H1 (cell line): ENCODE results near the gene TMEM151A. TPM values are rescaled to one million over a fixed set of nuclear protein-coding genes. Genes with fewer than 3 reads are reported as not detected.

Experiments
- CTCF ChIA-PET: fragments of 300-600 bp; sonication (Branson Sonifier 250); formaldehyde crosslinking; loops from one replicate; lab custom pipeline; 2021; ENCODE audit not compliant: partially characterized antibody; lab: Charles Lee
- POLR2A ChIA-PET: fragments of 300-600 bp; sonication (Branson Sonifier 250); formaldehyde crosslinking; loops from one replicate; lab custom pipeline; 2021; ENCODE audit warnings: inconsistent platforms; ENCODE audit not compliant: partially characterized antibody; lab: Charles Lee
- DNase-seq, 2 experiments: peaks; one replicate each; pipeline versions ENCODE4 v3.0.0 to v3.0.0-alpha.2; 2010 to 2022; ENCODE audit warnings: low spot score in 2 of 2, low read depth in 1 of 2, mixed read lengths in 1 of 2
- FAIRE-seq: peaks from 2 replicates; lab custom pipeline; 2011; peaks lifted over from hg19 to GRCh38; lab: Jason Lieb, UNC
- H2AFZ ChIP-seq: 2 replicates; pipeline ENCODE4 v1.8.1; 2012; ENCODE audit warnings: low read length, inconsistent platforms
- H2AK5ac ChIP-seq: 2 replicates; pipeline ENCODE4 v1.6.1; 2013; ENCODE audit warnings: low read depth, low read length
- H2BK120ac ChIP-seq: replicated peaks from 2 replicates; pipeline ENCODE3; 2013; ENCODE audit warnings: low read depth, low read length, inconsistent platforms
- H2BK12ac ChIP-seq: 2 replicates; pipeline ENCODE4 v1.6.1; 2013; ENCODE audit warnings: low read depth, low read length
- H2BK15ac ChIP-seq: 2 replicates; pipeline ENCODE4 v1.6.1; 2013; ENCODE audit warnings: low read length
- H2BK20ac ChIP-seq: 2 replicates; pipeline ENCODE4 v1.6.1; 2013; ENCODE audit warnings: low read length
- H2BK5ac ChIP-seq: 2 replicates; pipeline ENCODE4 v1.6.1; 2013; ENCODE audit warnings: low read depth, low read length
- H3K14ac ChIP-seq: 2 replicates; pipeline ENCODE4 v1.6.1; 2013; ENCODE audit warnings: inconsistent platforms; ENCODE audit not compliant: insufficient read length
- H3K18ac ChIP-seq: 2 replicates; pipeline ENCODE4 v1.6.1; 2013; ENCODE audit warnings: low read length; ENCODE audit errors: extremely low read depth
- H3K23ac ChIP-seq: 2 replicates; pipeline ENCODE4 v1.6.1; 2013; ENCODE audit warnings: inconsistent platforms; ENCODE audit not compliant: insufficient read length
- H3K23me2 ChIP-seq: 2 replicates; pipeline ENCODE4 v1.6.1; 2013; ENCODE audit warnings: low read depth, low read length
- H3K27ac ChIP-seq: 2 replicates; pipeline ENCODE4 v1.6.1; 2011; ENCODE audit warnings: low read depth, low read length, inconsistent platforms
- H3K27me3 ChIP-seq, 4 experiments: replicated peaks in 1 of 4; 1 replicate in 1 of 4; 2 replicates in 3 of 4; pipeline versions ENCODE4 v1.6.1 to v1.8.1; 2011 to 2013; ENCODE audit warnings: low read length in 3 of 4, mild to moderate bottlenecking in 3 of 4, inconsistent platforms in 2 of 4, mixed read lengths in 2 of 4, moderate library complexity in 1 of 4; ENCODE audit not compliant: control insufficient read depth in 3 of 4, insufficient read depth in 3 of 4; ENCODE audit errors: extremely low read depth in 1 of 4
- H3K36me3 ChIP-seq, 4 experiments: 2 replicates each; pipeline versions ENCODE4 v1.6.1 to v1.8.1; 2011 to 2013; ENCODE audit warnings: mild to moderate bottlenecking in 4 of 4, low read length in 3 of 4, moderate library complexity in 2 of 4, control low read depth in 1 of 4, inconsistent platforms in 1 of 4; ENCODE audit not compliant: insufficient read depth in 4 of 4, control insufficient read depth in 2 of 4
- H3K4ac ChIP-seq: replicated peaks from 2 replicates; pipeline ENCODE3; 2013; ENCODE audit warnings: low read length, low read depth, mixed read lengths, inconsistent platforms; ENCODE audit not compliant: insufficient read length
- H3K4me1 ChIP-seq, 4 experiments: replicated peaks in 1 of 4; 1 replicate in 1 of 4; 2 replicates in 3 of 4; pipeline versions ENCODE4 v1.6.1 to v1.8.1; 2011 to 2013; ENCODE audit warnings: low read length in 3 of 4, inconsistent platforms in 2 of 4, mixed read lengths in 1 of 4; ENCODE audit not compliant: insufficient read depth in 4 of 4, control insufficient read depth in 3 of 4
- H3K4me2 ChIP-seq, 2 experiments: 2 replicates each; pipeline versions ENCODE4 v1.6.1 to v1.8.1; 2011 to 2013; ENCODE audit warnings: low read depth in 2 of 2, low read length in 2 of 2, control low read depth in 1 of 2, inconsistent platforms in 1 of 2, mild to moderate bottlenecking in 1 of 2; ENCODE audit not compliant: insufficient read depth in 1 of 2
- H3K4me3 ChIP-seq, 4 experiments: fragments of 200-600, 300-600 bp in 1 of 4; sonication (generic), shearing (Covaris generic), sonication (Bioruptor Twin) in 1 of 4; 2 replicates each; pipeline versions ENCODE4 v1.5.1 to v1.8.1; 2011 to 2016; ENCODE audit warnings: low read length in 4 of 4, low read depth in 3 of 4, control low read depth in 2 of 4, inconsistent platforms in 2 of 4, mild to moderate bottlenecking in 2 of 4, mixed read lengths in 1 of 4, moderate library complexity in 1 of 4; ENCODE audit not compliant: insufficient read depth in 2 of 4; ENCODE audit errors: extremely low read depth in 1 of 4
- H3K56ac ChIP-seq: replicated peaks from 2 replicates; pipeline ENCODE3; 2013; ENCODE audit warnings: low read depth, mild to moderate bottlenecking, mixed read lengths, low read length, inconsistent platforms; ENCODE audit not compliant: insufficient read length
- H3K79me1 ChIP-seq: 2 replicates; pipeline ENCODE4 v1.6.1; 2013; ENCODE audit warnings: low read depth, low read length, control low read depth
- H3K79me2 ChIP-seq, 2 experiments: 2 replicates each; pipeline versions ENCODE4 v1.6.1 to v1.8.1; 2012 to 2013; ENCODE audit warnings: low read length in 2 of 2, mild to moderate bottlenecking in 2 of 2, inconsistent platforms in 1 of 2; ENCODE audit not compliant: insufficient read depth in 2 of 2, control insufficient read depth in 1 of 2
- H3K9ac ChIP-seq, 4 experiments: replicated peaks in 1 of 4; 1 replicate in 1 of 4; 2 replicates in 3 of 4; pipeline versions ENCODE4 v1.6.1 to v1.8.1; 2011 to 2013; ENCODE audit warnings: low read depth in 3 of 4, low read length in 3 of 4, control low read depth in 2 of 4, mild to moderate bottlenecking in 2 of 4, moderate library complexity in 2 of 4, inconsistent platforms in 1 of 4; ENCODE audit errors: extremely low read depth in 1 of 4
- H3K9me3 ChIP-seq, 2 experiments: 2 replicates each; pipeline versions ENCODE4 v1.6.1 to v1.8.1; 2012 to 2013; ENCODE audit warnings: mild to moderate bottlenecking in 2 of 2, moderate library complexity in 2 of 2, control low read depth in 1 of 2, inconsistent platforms in 1 of 2, low read depth in 1 of 2, low read length in 1 of 2, mixed read lengths in 1 of 2; ENCODE audit not compliant: insufficient read depth in 2 of 2
- H4K20me1 ChIP-seq, 2 experiments: replicated peaks in 1 of 2; 2 replicates each; pipeline versions ENCODE3 to v1.8.1; 2011 to 2013; ENCODE audit warnings: inconsistent platforms in 2 of 2, low read length in 2 of 2, mild to moderate bottlenecking in 1 of 2; ENCODE audit not compliant: insufficient read depth in 2 of 2, control insufficient read depth in 1 of 2
- H4K5ac ChIP-seq: 2 replicates; pipeline ENCODE4 v1.6.1; 2013; ENCODE audit warnings: low read length, low read depth, mixed read lengths, inconsistent platforms; ENCODE audit not compliant: insufficient read length
- H4K8ac ChIP-seq: 2 replicates; pipeline ENCODE4 v1.8.0; 2013; ENCODE audit warnings: mild to moderate bottlenecking, moderate library complexity, low read length, inconsistent platforms; ENCODE audit not compliant: insufficient read depth; ENCODE audit errors: extremely low read depth
- H4K91ac ChIP-seq: replicated peaks from 2 replicates; pipeline ENCODE3; 2013; ENCODE audit warnings: low read length, mixed read lengths, inconsistent platforms; ENCODE audit not compliant: insufficient read length
- BCL11A ChIP-seq, 2 experiments: IDR thresholded peaks; one replicate each; pipeline ENCODE4 v1.6.1; 2011; ENCODE audit warnings: low read depth in 2 of 2, low read length in 2 of 2, mild to moderate bottlenecking in 2 of 2
- CHD1 ChIP-seq: IDR thresholded peaks from 2 replicates; pipeline ENCODE4 v1.6.1; 2012; ENCODE audit warnings: low read depth, low read length, improper control_type of control experiment
- CTBP2 ChIP-seq: IDR thresholded peaks from 2 replicates; pipeline ENCODE4 v1.7.0; 2011; ENCODE audit warnings: borderline replicate concordance, mild to moderate bottlenecking, moderate library complexity, mixed read lengths, low read length; ENCODE audit not compliant: insufficient read depth, insufficient read length
- MAX ChIP-seq: IDR thresholded peaks from 2 replicates; pipeline ENCODE4 v1.6.1; 2012; ENCODE audit warnings: inconsistent platforms
- POLR2AphosphoS5 ChIP-seq: IDR thresholded peaks from 2 replicates; pipeline ENCODE4 v1.6.1; 2011; ENCODE audit warnings: low read depth, low read length
- RAD21 ChIP-seq, 2 experiments: IDR thresholded peaks in 1 of 2; conservative IDR thresholded peaks in 1 of 2; 2 replicates each; pipeline ENCODE4 v1.6.1; 2011; ENCODE audit warnings: low read depth in 2 of 2, low read length in 2 of 2, improper control_type of control experiment in 1 of 2, inconsistent platforms in 1 of 2, mild to moderate bottlenecking in 1 of 2, moderate library complexity in 1 of 2
- SAP30 ChIP-seq: fragments of 300-600 bp; sonication (generic); IDR thresholded peaks from 2 replicates; pipeline ENCODE4 v1.7.1; 2012; ENCODE audit warnings: low read length, moderate library complexity, mild to moderate bottlenecking, inconsistent platforms; ENCODE audit not compliant: insufficient read depth, insufficient replicate concordance
- SIN3A ChIP-seq, 2 experiments: IDR thresholded peaks in 1 of 2; conservative IDR thresholded peaks in 1 of 2; 2 replicates each; pipeline ENCODE4 v1.6.1; 2011 to 2012; ENCODE audit warnings: low read length in 2 of 2, improper control_type of control experiment in 1 of 2, low read depth in 1 of 2, mild to moderate bottlenecking in 1 of 2
- SIX5 ChIP-seq: IDR thresholded peaks from 2 replicates; pipeline ENCODE4 v1.6.1; 2011; ENCODE audit warnings: mild to moderate bottlenecking, low read depth, low read length
- SP2 ChIP-seq: IDR thresholded peaks from 2 replicates; pipeline ENCODE4 v1.6.1; 2012; ENCODE audit warnings: mild to moderate bottlenecking, low read length, inconsistent platforms
- TAF7 ChIP-seq: optimal IDR thresholded peaks from 2 replicates; pipeline ENCODE3; 2011; ENCODE audit warnings: low read depth, mild to moderate bottlenecking, inconsistent platforms, low read length, moderate library complexity, borderline replicate concordance
- ZNF274 ChIP-seq: IDR thresholded peaks from 2 replicates; pipeline ENCODE4 v1.7.0; 2012; ENCODE audit warnings: low read length, borderline replicate concordance; ENCODE audit errors: extremely low read depth
- WGBS, 2 experiments: shearing (Covaris generic) in 1 of 2; methylation state at CpG; one replicate each; pipeline versions ENCODE4 v1.1.6 to v1.1.7; 2013 to 2015; ENCODE audit warnings: low lambda C conversion rate in 2 of 2, mixed read lengths in 2 of 2, inconsistent platforms in 1 of 2, low coverage in 1 of 2, missing lambda C conversion rate in 1 of 2; ENCODE audit not compliant: insufficient replicate concordance in 2 of 2, insufficient coverage in 1 of 2, insufficient read length in 1 of 2; ENCODE audit errors: extremely low coverage in 1 of 2, missing lambda C conversion rate in 1 of 2; 5-methylcytosine and 5-hydroxymethylcytosine counted together
- polyA plus RNA-seq, 7 experiments: library from polyadenylated mRNA; depleted of rRNA in 3 of 7; stranded (reverse) in 5 of 7; unstranded in 2 of 7; fragments of >200 nt in 5 of 7; fragments of 200-250 nt in 2 of 7; gene quantifications; 1 replicate in 5 of 7; 2 replicates in 1 of 7; 4 replicates in 1 of 7; pipeline versions ENCODE4 v1.2.1 to v1.2.3, GENCODE V29; 2011 to 2013; ENCODE audit warnings: missing spikeins in 2 of 7, mixed read lengths in 2 of 7
- total RNA-seq: library from RNA; stranded (reverse); fragmentation: NEBNext Ultra II Directional; extraction: Animal tissue kit (Norgen Biotek cat#: 25700); gene quantifications from 2 replicates; pipeline ENCODE4 v1.2.1, GENCODE V29; 2021

The TMEM151A gene
- total and polyA plus RNA-seq, 2 of the 8 experiments (the other 6 are each of a cell fraction or from before 2014, with no cell fraction given), result 3.2 TPM

- no peak overlapping the region for H3K9ac ChIP-seq
- H3K14ac ChIP-seq, result no peak overlapping the region
- no peak overlapping the region for H3K4me3 ChIP-seq
- H3K18ac ChIP-seq, result no peak overlapping the region; the same call in none of the 2 replicates
- H3K56ac ChIP-seq, result no peak overlapping the region
- no peak overlapping the region for H3K4me2 ChIP-seq
- peak overlapping the region; percentile 80 for H2BK120ac ChIP-seq
- H4K8ac ChIP-seq, result 0 out of 2 replicates have a peak overlapping the region, but pooled peaks have one; percentile 63
- DNase-seq (no peak), FAIRE-seq (no peak)
- H3K9me3 ChIP-seq, result no peaks in the 10 kb centered on the region
- H3K23ac ChIP-seq, result no peak overlapping the region
- 95% methylated on average over 3 of the region's 3 CpGs; no CpG with 5 or more reads in 1 of the 2 experiments for WGBS, 2 experiments
- H3K4ac ChIP-seq, result peak overlapping the region; percentile 69
- peaks cover 5 to 13% (median 8%) of the 10 kb centered on the region in 4 experiments; a peak in 6 of 7 replicates for H3K4me1 ChIP-seq
- peak overlapping the region; percentile 94 for H4K91ac ChIP-seq
- H2AK5ac ChIP-seq, result peak overlapping the region; percentile 69
- no peaks in the 10 kb centered on the region for H3K79me1 ChIP-seq
- ChIA-PET CTCF (no interaction called here), POLR2A (no interaction called here)
- peaks cover 2% of the 10 kb centered on the region; the same call in 1 of the 2 replicates for H3K23me2 ChIP-seq
- H2BK12ac ChIP-seq, result peak overlapping the region; percentile 99
- H3K79me2 ChIP-seq, result no peaks in the 10 kb centered on the region
- peak overlapping the region; percentile 75; the same call in 1 of the 2 replicates for H2BK5ac ChIP-seq
- peak overlapping the region; percentile 54 for H2AFZ ChIP-seq
- H3K27ac ChIP-seq, result no peak overlapping the region
- H4K20me1 ChIP-seq, result no peaks in the 10 kb centered on the region
- no peaks in the 10 kb centered on the region for H3K36me3 ChIP-seq
- H3K27me3 ChIP-seq, result peaks cover 0 to 7% (median 5%) of the 10 kb centered on the region in 4 experiments; a peak in 2 of 7 replicates
- peak overlapping the region; percentile 100 for H2BK15ac ChIP-seq
- peak overlapping the region; percentile 74; the same call in 1 of the 2 replicates for H2BK20ac ChIP-seq
- no peak overlapping the region for H4K5ac ChIP-seq
- TF ChIP-seq RAD21 (IDR thresholded peaks at IDR 0.05 in 1 of 2, conservative IDR thresholded peaks at IDR 0.05 in 1 of 2; ENCODE audit: low read depth in 2 of 2, low read length in 2 of 2) (no peak), SP2 (no peak), CTBP2 (no peak), POLR2AphosphoS5 (no peak), SIN3A (conservative IDR thresholded peaks at IDR 0.05 in 1 of 2, IDR thresholded peaks at IDR 0.05 in 1 of 2; ENCODE audit: low read depth in 1 of 2, low read length in 2 of 2) (no peak), CHD1 (no peak), SIX5 (no peak), SAP30 (no peak), MAX (no peak), ZNF274 (no peak), BCL11A (IDR thresholded peaks at IDR 0.05; ENCODE audit: low read depth in 2 of 2, low read length in 2 of 2) (no peak), TAF7 (no peak)
These were observed 36.3 kb downstream of the TMEM151A start for GRCh38 chr11:66328031-66328301.
